Liver (tissue), 9 donors: ENCODE data around the gene XCR1. TPM values are rescaled to one million over a fixed set of nuclear protein-coding genes. Genes with fewer than 3 reads are reported as not detected.
"Not testable (repeated sequence)": the region's sequence is repeated elsewhere in the genome, so short reads cannot be mapped to it uniquely, and the experiment has no call there.

ENCODE experiments used
- DNase-seq: peaks from one replicate; pipeline ENCODE4 v3.0.0-alpha.2; 2017; ENCODE audit warnings: low spot score
- H3K27ac ChIP-seq, 2 donors: one replicate each; pipeline ENCODE4 v1.7.0; 2013; ENCODE audit warnings: inconsistent platforms in 2 of 2, low read length in 2 of 2, control low read depth in 1 of 2, low read depth in 1 of 2, mild to moderate bottlenecking in 1 of 2
- H3K27me3 ChIP-seq, 4 donors: one replicate each; pipeline versions ENCODE4 v1.6.1 to v1.7.0; 2013; ENCODE audit warnings: low read length in 3 of 4, inconsistent platforms in 1 of 4, mild to moderate bottlenecking in 1 of 4, moderate library complexity in 1 of 4; ENCODE audit not compliant: control insufficient read depth in 4 of 4, insufficient read depth in 4 of 4
- H3K36me3 ChIP-seq, 4 donors: one replicate each; pipeline versions ENCODE4 v1.6.1 to v1.7.0; 2013; ENCODE audit warnings: low read length in 3 of 4, mild to moderate bottlenecking in 3 of 4, low read depth in 1 of 4, moderate library complexity in 1 of 4; ENCODE audit not compliant: control insufficient read depth in 4 of 4, insufficient read depth in 3 of 4
- H3K4me1 ChIP-seq, 4 donors: one replicate each; pipeline versions ENCODE4 v1.6.1 to v1.7.0; 2013; ENCODE audit warnings: low read length in 3 of 4, mild to moderate bottlenecking in 3 of 4, moderate library complexity in 1 of 4; ENCODE audit not compliant: control insufficient read depth in 4 of 4, insufficient read depth in 4 of 4
- H3K4me3 ChIP-seq, 3 donors: one replicate each; pipeline versions ENCODE4 v1.6.1 to v1.7.0; 2013; ENCODE audit warnings: low read length in 3 of 3, control low read depth in 1 of 3, low read depth in 1 of 3, mild to moderate bottlenecking in 1 of 3
- H3K9ac ChIP-seq, 2 donors: one replicate each; pipeline ENCODE4 v1.7.0; 2013; ENCODE audit warnings: low read length in 2 of 2, mild to moderate bottlenecking in 2 of 2, moderate library complexity in 2 of 2, control low read depth in 1 of 2, low read depth in 1 of 2
- H3K9me3 ChIP-seq, 4 donors: one replicate each; pipeline versions ENCODE4 v1.6.1 to v1.7.0; 2013; ENCODE audit warnings: low read length in 3 of 4; ENCODE audit not compliant: control insufficient read depth in 4 of 4
- ATF3 ChIP-seq: IDR thresholded peaks from 2 replicates; pipeline ENCODE4 v1.6.1; 2016; ENCODE audit warnings: antibody characterized with exemption
- CTCF ChIP-seq: fragments of 150-350 bp; IDR thresholded peaks from 2 replicates; pipeline ENCODE4 v1.5.1; 2017; ENCODE audit warnings: improper control_type of control experiment, low read depth, low read length; ENCODE audit not compliant: missing input control
- EGR1 ChIP-seq, 2 donors: IDR thresholded peaks; 2 replicates each; pipeline ENCODE4 v1.6.1; 2016 to 2018; ENCODE audit warnings: antibody characterized with exemption in 2 of 2, low read depth in 2 of 2
- FOXA1 ChIP-seq: IDR thresholded peaks from 2 replicates; pipeline ENCODE4 v1.6.1; 2016; ENCODE audit warnings: antibody characterized with exemption
- FOXA2 ChIP-seq: IDR thresholded peaks from 2 replicates; pipeline ENCODE4 v1.6.1; 2016; ENCODE audit warnings: antibody characterized with exemption
- GABPA ChIP-seq, 2 donors: IDR thresholded peaks in 1 of 2; conservative IDR thresholded peaks in 1 of 2; 2 replicates each; pipeline ENCODE4 v1.6.1; 2016; ENCODE audit warnings: antibody characterized with exemption in 2 of 2, mild to moderate bottlenecking in 1 of 2, moderate library complexity in 1 of 2
- HNF4A ChIP-seq, 2 donors: conservative IDR thresholded peaks; 2 replicates each; pipeline ENCODE4 v1.6.1; 2016; ENCODE audit warnings: antibody characterized with exemption in 2 of 2, mild to moderate bottlenecking in 2 of 2
- HNF4G ChIP-seq: IDR thresholded peaks from 2 replicates; pipeline ENCODE4 v1.6.1; 2016; ENCODE audit warnings: antibody characterized with exemption
- JUND ChIP-seq, 2 donors: IDR thresholded peaks; 2 replicates each; pipeline ENCODE4 v1.6.1; 2016; ENCODE audit warnings: antibody characterized with exemption in 2 of 2
- RAD21 ChIP-seq, 2 donors: IDR thresholded peaks; 2 replicates each; pipeline ENCODE4 v1.6.1; 2016; ENCODE audit warnings: antibody characterized with exemption in 2 of 2, mild to moderate bottlenecking in 2 of 2
- TAF1 ChIP-seq: conservative IDR thresholded peaks from 2 replicates; pipeline ENCODE4 v1.6.1; 2016; ENCODE audit warnings: antibody characterized with exemption, mild to moderate bottlenecking
- YY1 ChIP-seq: IDR thresholded peaks from 2 replicates; pipeline ENCODE4 v1.6.1; 2016; ENCODE audit warnings: antibody characterized with exemption, mild to moderate bottlenecking
- WGBS: extraction: QIAGEN DNeasy Blood & Tissue Kit; methylation state at CpG from one replicate; pipeline ENCODE4 v1.1.7; 2013; 5-methylcytosine and 5-hydroxymethylcytosine counted together
- polyA plus RNA-seq, 2 donors: library from polyadenylated mRNA; stranded (reverse) in 1 of 2; unstranded in 1 of 2; fragments of 200-250 nt in 1 of 2; fragments of >200 nt in 1 of 2; fragmentation: Nextera tagmentation in 1 of 2; extraction: Ambion mirVana in 1 of 2; gene quantifications; one replicate each; pipeline versions ENCODE4 v1.2.1 to v1.2.3, GENCODE V29; 2013 to 2015
- total RNA-seq, 2 donors: library from RNA; depleted of rRNA; stranded (reverse); fragments of >200 nt; gene quantifications; one replicate each; pipeline ENCODE4 v1.2.3, GENCODE V29; 2014
- donor health status: healthy.
- donor health status: healthy.
- donor health status: healthy.
- donor health status: healthy.
- donor health status: healthy.

The XCR1 gene
- total and polyA plus RNA-seq, 4 donors, result under 0.01 to 0.08 (median 0.03) TPM; not detected in 1

DNA sequence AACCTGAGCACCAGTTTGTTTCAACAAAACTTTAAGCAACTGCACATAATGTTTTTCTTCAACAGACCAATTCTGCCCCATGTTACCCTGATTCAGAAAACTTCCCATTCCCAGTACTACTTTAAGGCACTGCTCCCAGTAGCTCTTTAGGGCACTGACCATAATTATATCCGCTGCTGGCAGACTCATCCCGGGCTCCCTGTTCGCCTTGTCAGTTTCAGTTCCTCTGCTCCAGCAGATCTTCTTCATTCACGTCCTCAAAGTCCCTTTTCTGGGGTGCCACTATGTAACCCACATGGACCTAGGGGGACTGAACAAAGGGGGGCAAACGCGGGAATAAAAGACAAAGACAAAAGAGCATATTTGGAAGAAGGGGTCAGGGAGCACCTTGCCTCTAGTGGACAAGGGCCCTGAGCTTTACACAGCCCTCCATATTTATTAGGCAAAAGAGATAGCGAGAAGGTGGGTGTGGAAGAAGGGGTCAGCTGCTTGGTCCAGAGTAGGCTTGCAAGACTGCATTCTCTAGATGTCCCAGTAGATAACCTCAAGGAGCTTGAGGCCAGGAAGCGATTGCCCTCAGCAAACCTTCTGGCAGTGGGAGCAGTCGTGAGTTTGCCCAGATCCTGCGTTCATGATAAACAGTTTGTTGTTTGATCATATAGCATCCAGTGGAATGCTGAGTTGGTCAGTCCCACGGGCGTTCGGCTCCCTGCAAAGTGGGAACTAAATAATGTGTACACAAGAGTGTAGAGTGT, 26.7 kb upstream of the XCR1 start:
- not testable (repeated sequence) for H3K4me1 ChIP-seq, H3K27ac ChIP-seq, H3K9ac ChIP-seq, H3K9me3 ChIP-seq, H3K36me3 ChIP-seq, H3K27me3 ChIP-seq, H3K4me3 ChIP-seq, DNase-seq
- WGBS, result 82% methylated on average over 13 of the region's 13 CpGs

GRCh38 chr3:46053265-46053664, 26.0 kb upstream of the XCR1 start:
- 80% methylated on average over 8 of the region's 8 CpGs for WGBS
- not testable (repeated sequence) for H3K9me3 ChIP-seq, H3K4me3 ChIP-seq, DNase-seq, H3K27ac ChIP-seq, H3K9ac ChIP-seq, H3K36me3 ChIP-seq, H3K4me1 ChIP-seq, H3K27me3 ChIP-seq

DNA sequence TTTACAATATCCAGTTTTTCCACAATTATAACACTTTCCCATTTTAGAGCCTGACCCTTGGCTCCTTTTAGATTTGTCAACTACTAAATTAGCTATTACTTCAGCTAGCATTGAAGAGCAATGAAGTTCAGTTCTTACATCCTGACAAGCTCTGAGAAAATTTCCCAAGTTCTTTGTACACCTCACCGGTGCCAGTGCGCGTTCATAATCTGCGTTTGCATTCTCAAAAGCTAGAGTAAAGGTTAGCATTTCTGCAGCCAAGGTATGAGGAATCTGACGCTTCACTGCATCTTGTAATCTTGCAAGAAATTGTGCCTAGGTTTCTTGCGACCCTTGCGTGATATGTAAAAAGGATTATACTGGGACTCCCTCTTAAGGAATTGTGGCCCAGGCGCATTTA, 25.2 kb upstream of the XCR1 start:
- 94% methylated on average over 8 of the region's 8 CpGs for WGBS
- DNase-seq, result no peak
- no peak overlapping the region for H3K4me3 ChIP-seq
- no peaks in the 10 kb centered on the region for H3K9me3 ChIP-seq
- H3K27me3 ChIP-seq, result no peaks in the 10 kb centered on the region
- no peak overlapping the region for H3K27ac ChIP-seq
- H3K4me1 ChIP-seq, result no peaks in the 10 kb centered on the region
- TF ChIP-seq HNF4G, result no peak
- no peak for TF ChIP-seq FOXA1
- no peak for TF ChIP-seq GABPA (IDR thresholded peaks at IDR 0.05 in 1 of 2, conservative IDR thresholded peaks at IDR 0.05 in 1 of 2)
- TF ChIP-seq EGR1 (IDR thresholded peaks at IDR 0.05; ENCODE audit: low read depth in 2 of 2), result no peak
- TF ChIP-seq CTCF, result no peak
- TF ChIP-seq YY1, result no peak
- TF ChIP-seq TAF1, result no peak
- TF ChIP-seq FOXA2, result no peak
- no peak for TF ChIP-seq JUND (IDR thresholded peaks at IDR 0.05)
- H3K9ac ChIP-seq, result no peak overlapping the region
- no peaks in the 10 kb centered on the region for H3K36me3 ChIP-seq

DNA sequence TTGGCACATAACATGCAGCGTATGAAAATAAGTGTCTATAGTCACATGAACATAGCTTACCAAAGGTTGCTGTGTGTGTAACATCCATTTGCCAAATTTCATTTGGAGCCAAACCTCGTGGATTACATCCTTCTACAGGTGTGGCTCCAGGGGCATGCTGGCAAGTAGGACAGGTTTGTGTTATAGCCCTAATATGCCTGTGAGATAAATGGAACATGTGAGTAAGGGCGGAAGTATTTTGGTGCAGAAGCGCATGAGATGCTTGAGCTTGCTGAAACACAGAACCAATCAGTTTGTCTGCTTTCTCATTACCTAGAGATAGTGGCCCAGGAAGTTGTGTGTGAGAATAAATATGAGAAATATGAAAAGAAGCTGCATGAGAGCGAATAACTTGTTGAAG, 21.8 kb upstream of the XCR1 start:
- 85% methylated on average over 5 of the region's 5 CpGs for WGBS
- TF ChIP-seq ATF3 (no peak), HNF4G (no peak), HNF4A (conservative IDR thresholded peaks at IDR 0.05) (no peak), RAD21 (IDR thresholded peaks at IDR 0.05) (no peak)
- no peaks in the 10 kb centered on the region for H3K27me3 ChIP-seq
- no peaks in the 10 kb centered on the region for H3K9me3 ChIP-seq
- no peak overlapping the region for H3K9ac ChIP-seq
- no peak overlapping the region for H3K4me3 ChIP-seq
- no peak for DNase-seq
- no peak overlapping the region for H3K27ac ChIP-seq
- no peaks in the 10 kb centered on the region for H3K36me3 ChIP-seq
- H3K4me1 ChIP-seq, result no peaks in the 10 kb centered on the region

DNA sequence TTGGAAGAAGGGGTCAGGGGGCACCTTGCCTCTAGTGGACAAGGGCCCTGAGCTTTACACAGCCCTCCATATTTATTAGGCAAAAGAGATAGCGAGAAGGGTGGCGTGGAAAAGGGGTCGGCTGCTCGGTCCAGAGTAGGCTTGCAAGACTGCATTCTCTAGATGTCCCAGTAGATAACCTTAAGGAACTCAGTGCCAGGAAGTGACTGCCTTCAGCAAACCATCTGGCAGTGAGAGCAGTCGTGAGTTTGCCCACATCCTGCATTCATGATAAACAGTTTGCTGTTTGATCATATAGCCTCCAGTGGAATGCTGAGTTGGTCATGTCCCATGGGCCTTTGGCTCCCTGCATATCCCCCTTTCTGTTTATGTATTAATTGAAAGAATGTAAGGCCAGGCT, 18.9 kb upstream of the XCR1 start:
- not testable (repeated sequence) for H3K9me3 ChIP-seq, H3K36me3 ChIP-seq, H3K27ac ChIP-seq, DNase-seq, H3K9ac ChIP-seq, H3K4me1 ChIP-seq, H3K4me3 ChIP-seq, H3K27me3 ChIP-seq
- WGBS, result 88% methylated on average over 5 of the region's 5 CpGs
